H9 (cell line): ENCODE results near the gene ACTN4. TPM values are rescaled to one million over a fixed set of nuclear protein-coding genes. Genes with fewer than 3 reads are reported as not detected.
A peak's percentile ranks its signal among the peaks of the same experiment; 100 is the strongest.

Source experiments
- DNase-seq: peaks from one replicate; pipeline ENCODE4 v3.0.0-alpha.2; 2017
- H2AFZ ChIP-seq: one replicate; pipeline ENCODE4 v1.6.1; 2013; ENCODE audit warnings: mild to moderate bottlenecking, low read length, control low read depth, moderate library complexity
- H2AK5ac ChIP-seq: 2 replicates; pipeline ENCODE4 v1.6.1; 2013; ENCODE audit warnings: low read length, control low read depth, mixed read lengths; ENCODE audit not compliant: insufficient read length
- H2BK120ac ChIP-seq: one replicate; pipeline ENCODE4 v1.6.1; 2013; ENCODE audit warnings: low read depth, mild to moderate bottlenecking, low read length, control low read depth, inconsistent platforms; ENCODE audit not compliant: poor library complexity, severe bottlenecking
- H2BK12ac ChIP-seq: 2 replicates; pipeline ENCODE4 v1.6.1; 2013; ENCODE audit warnings: low read length, control low read depth, mixed read lengths, low read depth; ENCODE audit not compliant: insufficient read length
- H2BK15ac ChIP-seq: 2 replicates; pipeline ENCODE4 v1.6.1; 2013; ENCODE audit warnings: low read depth, low read length, control low read depth
- H2BK20ac ChIP-seq: one replicate; pipeline ENCODE4 v1.6.1; 2013; ENCODE audit warnings: low read depth, mild to moderate bottlenecking, low read length, control low read depth, inconsistent platforms; ENCODE audit not compliant: poor library complexity, severe bottlenecking
- H2BK5ac ChIP-seq: 2 replicates; pipeline ENCODE4 v1.6.1; 2013; ENCODE audit warnings: low read length, control low read depth, mixed read lengths; ENCODE audit not compliant: insufficient read length
- H3K14ac ChIP-seq: 2 replicates; pipeline ENCODE4 v1.6.1; 2013; ENCODE audit warnings: low read length, control low read depth; ENCODE audit not compliant: insufficient read depth
- H3K18ac ChIP-seq: 2 replicates; pipeline ENCODE4 v1.6.1; 2013; ENCODE audit warnings: low read depth, mild to moderate bottlenecking, mixed read lengths, low read length, control low read depth; ENCODE audit not compliant: insufficient read length
- H3K23ac ChIP-seq: 2 replicates; pipeline ENCODE4 v1.6.1; 2013; ENCODE audit warnings: low read length, control low read depth, mixed read lengths, low read depth; ENCODE audit not compliant: insufficient read length
- H3K23me2 ChIP-seq: 2 replicates; pipeline ENCODE4 v1.6.1; 2013; ENCODE audit warnings: low read depth, mild to moderate bottlenecking, mixed read lengths, low read length, control low read depth; ENCODE audit not compliant: insufficient read length, poor library complexity, severe bottlenecking
- H3K27ac ChIP-seq: 2 replicates; pipeline ENCODE4 v1.5.1; 2013; ENCODE audit warnings: low read length, control low read depth, mixed read lengths, low read depth; ENCODE audit not compliant: insufficient read length
- H3K27me3 ChIP-seq: 2 replicates; pipeline ENCODE4 v1.6.1; 2013; ENCODE audit warnings: low read length, control low read depth, inconsistent platforms; ENCODE audit not compliant: insufficient read depth
- H3K4ac ChIP-seq: 2 replicates; pipeline ENCODE4 v1.6.1; 2013; ENCODE audit warnings: low read depth, mild to moderate bottlenecking, control low read depth, inconsistent platforms, low read length, moderate library complexity
- H3K4me1 ChIP-seq: 2 replicates; pipeline ENCODE4 v1.6.1; 2013; ENCODE audit warnings: low read length, control low read depth, inconsistent platforms; ENCODE audit not compliant: insufficient read depth
- H3K4me2 ChIP-seq: 2 replicates; pipeline ENCODE4 v1.6.1; 2013; ENCODE audit warnings: low read length, control low read depth, mixed read lengths; ENCODE audit not compliant: insufficient read length, insufficient read depth
- H3K56ac ChIP-seq: 2 replicates; pipeline ENCODE4 v1.6.1; 2013; ENCODE audit warnings: low read depth, mild to moderate bottlenecking, mixed read lengths, low read length, control low read depth; ENCODE audit not compliant: insufficient read length
- H3K79me1 ChIP-seq: 2 replicates; pipeline ENCODE4 v1.6.1; 2013; ENCODE audit warnings: low read depth, mild to moderate bottlenecking, moderate library complexity, low read length, control low read depth, inconsistent platforms; ENCODE audit not compliant: insufficient read depth, poor library complexity, severe bottlenecking
- H3K79me2 ChIP-seq: 2 replicates; pipeline ENCODE4 v1.6.1; 2013; ENCODE audit warnings: low read length, control low read depth, inconsistent platforms; ENCODE audit not compliant: insufficient read depth
- H3K9ac ChIP-seq: 2 replicates; pipeline ENCODE4 v1.6.1; 2013; ENCODE audit warnings: low read length, control low read depth, mixed read lengths; ENCODE audit not compliant: insufficient read length; ENCODE audit errors: extremely low read depth
- H3K9me3 ChIP-seq: one replicate; pipeline ENCODE4 v1.6.1; 2013; ENCODE audit warnings: low read depth, low read length, inconsistent platforms; ENCODE audit not compliant: control insufficient read depth
- H3T11ph ChIP-seq: one replicate; pipeline ENCODE4 v1.6.1; 2013; ENCODE audit warnings: mild to moderate bottlenecking, low read length, control low read depth, inconsistent platforms
- H4K20me1 ChIP-seq: one replicate; pipeline ENCODE4 v1.6.1; 2013; ENCODE audit not compliant: control insufficient read depth, insufficient read length, insufficient read depth
- H4K5ac ChIP-seq: 2 replicates; pipeline ENCODE4 v1.6.1; 2013; ENCODE audit warnings: low read depth, mild to moderate bottlenecking, mixed read lengths, low read length, control low read depth; ENCODE audit not compliant: insufficient read length
- H4K8ac ChIP-seq: replicated peaks from 2 replicates; pipeline ENCODE4 v1.6.1; 2013; ENCODE audit warnings: low read length, control low read depth, mixed read lengths, low read depth; ENCODE audit not compliant: insufficient read length
- H4K91ac ChIP-seq: 2 replicates; pipeline ENCODE4 v1.6.1; 2013; ENCODE audit warnings: low read depth, mild to moderate bottlenecking, moderate library complexity, mixed read lengths, low read length, control low read depth; ENCODE audit not compliant: insufficient read length
- H3K27ac Mint-ChIP-seq, 3 experiments: 2 replicates in 2 of 3; 3 replicates in 1 of 3; pipeline ENCODE4 v1.8.0; 2020 to 2021; ENCODE audit warnings: mixed read lengths in 3 of 3, mild to moderate bottlenecking in 1 of 3, moderate library complexity in 1 of 3
- H3K27me3 Mint-ChIP-seq: 2 replicates; pipeline ENCODE4 v1.8.0; 2021; ENCODE audit warnings: low read depth, mild to moderate bottlenecking, moderate library complexity, mixed read lengths
- H3K36me3 Mint-ChIP-seq, 3 experiments: 2 replicates in 2 of 3; 3 replicates in 1 of 3; pipeline ENCODE4 v1.8.0; 2020 to 2021; ENCODE audit warnings: low read depth in 3 of 3, mixed read lengths in 3 of 3; ENCODE audit not compliant: insufficient read depth in 1 of 3
- H3K4me1 Mint-ChIP-seq, 2 experiments: 2 replicates each; pipeline ENCODE4 v1.8.0; 2020; ENCODE audit warnings: mixed read lengths in 2 of 2
- H3K4me3 Mint-ChIP-seq, 2 experiments: 2 replicates in 1 of 2; 3 replicates in 1 of 2; pipeline ENCODE4 v1.8.0; 2020 to 2021; ENCODE audit warnings: mild to moderate bottlenecking in 2 of 2, mixed read lengths in 2 of 2, moderate library complexity in 1 of 2
- H3K9me3 Mint-ChIP-seq, 2 experiments: 2 replicates in 1 of 2; 3 replicates in 1 of 2; pipeline ENCODE4 v1.8.0; 2020; ENCODE audit warnings: mild to moderate bottlenecking in 2 of 2, mixed read lengths in 2 of 2, moderate library complexity in 1 of 2
- WGBS: extraction: QIAGEN DNeasy Blood & Tissue Kit; methylation state at CpG from one replicate; pipeline ENCODE4 v1.1.7; 2013; ENCODE audit warnings: missing lambda C conversion rate, low lambda C conversion rate, mixed read lengths; ENCODE audit not compliant: insufficient read length; ENCODE audit errors: extremely low coverage; 5-methylcytosine and 5-hydroxymethylcytosine counted together
- total RNA-seq: library from RNA; stranded (reverse); gene quantifications from 2 replicates; pipeline ENCODE4 v1.2.1, GENCODE V29; 2021
- TF ChIP-seq, protein P1 (sequence below): fragments of 200-600 bp; sonication (generic); conservative IDR thresholded peaks from 3 replicates; pipeline ENCODE4 v1.8.0; 2021; ENCODE audit warnings: antibody characterized with exemption, mild to moderate bottlenecking

ACTN4 gene
- total RNA-seq, 1 experiment from 2014 or later = 369 TPM

DNA sequence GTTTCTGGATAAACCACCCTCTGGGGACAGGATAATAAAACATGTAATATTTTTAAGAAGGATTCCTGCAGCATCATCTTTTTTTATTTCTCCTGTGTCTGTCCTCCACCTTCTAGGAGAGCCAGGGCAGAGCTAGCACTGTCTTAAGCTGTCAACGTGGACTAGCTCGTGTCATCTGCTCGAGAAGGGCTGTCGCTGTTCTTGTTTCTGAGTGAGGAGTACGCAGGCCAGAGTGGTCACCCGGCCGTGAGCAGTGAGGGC is 83.0 kb downstream of the ACTN4 start:
- no peak overlapping the region for H3K23ac ChIP-seq
- peak overlapping the region in 1 of 3 experiments; percentile 76; a peak in 2 of 7 replicates for H3K27ac Mint-ChIP-seq
- WGBS = no CpG with 5 or more reads among the region's 7 CpGs

More for the DNA sequence above, 83.0 kb downstream of the ACTN4 start:
- Mint-ChIP-seq H3K36me3 (peaks cover 11 to 62% (median 59%) of the 10 kb centered on the region in 3 experiments; a peak in 6 of 7 replicates), H3K4me1 (peaks cover 4 to 10% of the 10 kb centered on the region in 2 experiments), H3K4me3 (no peak overlapping the region), H3K9me3 (no peaks in the 10 kb centered on the region; a peak in 1 of 5 replicates), H3K27me3 (no peaks in the 10 kb centered on the region; the same call in none of the 2 replicates)
- Histone ChIP-seq H3K27ac (no peak overlapping the region), H3K4me1 (no peaks in the 10 kb centered on the region; the same call in 1 of the 2 replicates), H3K23me2 (peaks cover 4% of the 10 kb centered on the region), H4K5ac (no peak overlapping the region), H3K18ac (no peak overlapping the region), H3K79me2 (no peaks in the 10 kb centered on the region), H2BK20ac (no peak overlapping the region), H4K91ac (no peak overlapping the region), H3K79me1 (no peaks in the 10 kb centered on the region), H4K20me1 (no peaks in the 10 kb centered on the region), H3K4me2 (no peak overlapping the region), H3K56ac (no peak overlapping the region), H3K9ac (no peak overlapping the region), H3K27me3 (no peaks in the 10 kb centered on the region), H3K9me3 (no peaks in the 10 kb centered on the region), H2BK5ac (no peak overlapping the region), H3K4ac (no peak overlapping the region), H3T11ph (no peak overlapping the region), H2AFZ (no peak overlapping the region), H4K8ac (no peak overlapping the region), H2AK5ac (no peak overlapping the region), H2BK15ac (no peak overlapping the region), H2BK12ac (no peak overlapping the region), H2BK120ac (no peak overlapping the region), H3K14ac (no peak overlapping the region)
- DNase-seq = no peak
- TF ChIP-seq, protein P1, sequence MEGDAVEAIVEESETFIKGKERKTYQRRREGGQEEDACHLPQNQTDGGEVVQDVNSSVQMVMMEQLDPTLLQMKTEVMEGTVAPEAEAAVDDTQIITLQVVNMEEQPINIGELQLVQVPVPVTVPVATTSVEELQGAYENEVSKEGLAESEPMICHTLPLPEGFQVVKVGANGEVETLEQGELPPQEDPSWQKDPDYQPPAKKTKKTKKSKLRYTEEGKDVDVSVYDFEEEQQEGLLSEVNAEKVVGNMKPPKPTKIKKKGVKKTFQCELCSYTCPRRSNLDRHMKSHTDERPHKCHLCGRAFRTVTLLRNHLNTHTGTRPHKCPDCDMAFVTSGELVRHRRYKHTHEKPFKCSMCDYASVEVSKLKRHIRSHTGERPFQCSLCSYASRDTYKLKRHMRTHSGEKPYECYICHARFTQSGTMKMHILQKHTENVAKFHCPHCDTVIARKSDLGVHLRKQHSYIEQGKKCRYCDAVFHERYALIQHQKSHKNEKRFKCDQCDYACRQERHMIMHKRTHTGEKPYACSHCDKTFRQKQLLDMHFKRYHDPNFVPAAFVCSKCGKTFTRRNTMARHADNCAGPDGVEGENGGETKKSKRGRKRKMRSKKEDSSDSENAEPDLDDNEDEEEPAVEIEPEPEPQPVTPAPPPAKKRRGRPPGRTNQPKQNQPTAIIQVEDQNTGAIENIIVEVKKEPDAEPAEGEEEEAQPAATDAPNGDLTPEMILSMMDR = no peak
